Stimulated activated CD8-positive, alpha-beta memory T cell treated with anti-CD3 and anti-CD28 coated beads, Interleukin-7, amount 100 ng/mL, for 24 hours (primary cell): Measurements from ENCODE around the gene BTBD3.

Experiments used
- DNase-seq: peaks from one replicate; pipeline ENCODE4 v3.0.0-alpha.2; 2020; ENCODE audit warnings: low read depth

Gene BTBD3

GRCh38 chr20:11972478-11972877 is 54.8 kb downstream of the BTBD3 start:
- DNase-seq = no peak
